Common myeloid progenitor, CD34-positive (primary cell): ENCODE measurements around the gene RPL36.

Source experiments
- CTCF ChIA-PET: fragments of 350-600 bp; sonication (Branson Sonifier 250); formaldehyde crosslinking; loops from one replicate; lab custom pipeline; 2021; ENCODE audit warnings: antibody characterized with exemption; lab: Charles Lee
- POLR2A ChIA-PET: fragments of 350-600 bp; sonication (Branson Sonifier 250); formaldehyde crosslinking; loops from one replicate; lab custom pipeline; 2021; ENCODE audit warnings: antibody characterized with exemption; lab: Charles Lee
- DNase-seq, 3 donors: peaks; one replicate each; pipeline versions ENCODE4 v3.0.0 to v3.0.0-alpha.2; 2013
- H3K27ac ChIP-seq, 2 experiments: 1 replicate in 1 of 2; 2 replicates in 1 of 2; pipeline ENCODE4 v1.7.0; 2013; ENCODE audit warnings: inconsistent platforms in 2 of 2, low read length in 2 of 2, mild to moderate bottlenecking in 2 of 2, low read depth in 1 of 2, moderate library complexity in 1 of 2; ENCODE audit not compliant: severe bottlenecking in 2 of 2, insufficient read depth in 1 of 2, poor library complexity in 1 of 2
- H3K27me3 ChIP-seq, 5 experiments: replicated peaks in 2 of 5; 1 replicate in 3 of 5; 2 replicates in 2 of 5; pipeline versions ENCODE4 v1.6.1 to v1.7.0; 2013; ENCODE audit warnings: low read length in 4 of 5, mild to moderate bottlenecking in 2 of 5, moderate library complexity in 2 of 5, inconsistent platforms in 1 of 5; ENCODE audit not compliant: insufficient read depth in 5 of 5, control insufficient read depth in 4 of 5
- H3K36me3 ChIP-seq, 4 experiments: 1 replicate in 2 of 4; 2 replicates in 2 of 4; pipeline versions ENCODE4 v1.6.1 to v1.7.0; 2013; ENCODE audit warnings: low read length in 3 of 4, control low read depth in 1 of 4, mild to moderate bottlenecking in 1 of 4; ENCODE audit not compliant: control insufficient read depth in 4 of 4, insufficient read depth in 4 of 4
- H3K4me1 ChIP-seq, 4 experiments: 1 replicate in 3 of 4; 2 replicates in 1 of 4; pipeline versions ENCODE4 v1.6.1 to v1.7.1; 2013; ENCODE audit warnings: low read length in 3 of 4, mild to moderate bottlenecking in 3 of 4, control low read depth in 1 of 4, inconsistent platforms in 1 of 4, moderate library complexity in 1 of 4; ENCODE audit not compliant: control insufficient read depth in 4 of 4, insufficient read depth in 4 of 4; ENCODE audit errors: control extremely low read depth in 1 of 4
- H3K4me3 ChIP-seq, 7 experiments: 1 replicate in 4 of 7; 2 replicates in 3 of 7; pipeline versions ENCODE4 v1.5.1 to v1.7.0; 2013; ENCODE audit warnings: mild to moderate bottlenecking in 7 of 7, low read length in 6 of 7, moderate library complexity in 6 of 7, inconsistent platforms in 2 of 7, low read depth in 2 of 7, control low read depth in 1 of 7; ENCODE audit not compliant: insufficient read depth in 4 of 7, control insufficient read depth in 1 of 7; ENCODE audit errors: extremely low read depth in 1 of 7
- H3K9me3 ChIP-seq, 5 experiments: 1 replicate in 4 of 5; 2 replicates in 1 of 5; pipeline versions ENCODE4 v1.6.1 to v1.7.1; 2013; ENCODE audit warnings: low read length in 4 of 5, mild to moderate bottlenecking in 2 of 5, inconsistent platforms in 1 of 5, low read depth in 1 of 5, moderate library complexity in 1 of 5; ENCODE audit not compliant: control insufficient read depth in 4 of 5, insufficient read depth in 2 of 5; ENCODE audit errors: control extremely low read depth in 1 of 5
- WGBS: methylation state at CpG from one replicate; pipeline ENCODE4 v1.1.5; 2013; ENCODE audit not compliant: insufficient coverage; 5-methylcytosine and 5-hydroxymethylcytosine counted together

Gene RPL36

DNA sequence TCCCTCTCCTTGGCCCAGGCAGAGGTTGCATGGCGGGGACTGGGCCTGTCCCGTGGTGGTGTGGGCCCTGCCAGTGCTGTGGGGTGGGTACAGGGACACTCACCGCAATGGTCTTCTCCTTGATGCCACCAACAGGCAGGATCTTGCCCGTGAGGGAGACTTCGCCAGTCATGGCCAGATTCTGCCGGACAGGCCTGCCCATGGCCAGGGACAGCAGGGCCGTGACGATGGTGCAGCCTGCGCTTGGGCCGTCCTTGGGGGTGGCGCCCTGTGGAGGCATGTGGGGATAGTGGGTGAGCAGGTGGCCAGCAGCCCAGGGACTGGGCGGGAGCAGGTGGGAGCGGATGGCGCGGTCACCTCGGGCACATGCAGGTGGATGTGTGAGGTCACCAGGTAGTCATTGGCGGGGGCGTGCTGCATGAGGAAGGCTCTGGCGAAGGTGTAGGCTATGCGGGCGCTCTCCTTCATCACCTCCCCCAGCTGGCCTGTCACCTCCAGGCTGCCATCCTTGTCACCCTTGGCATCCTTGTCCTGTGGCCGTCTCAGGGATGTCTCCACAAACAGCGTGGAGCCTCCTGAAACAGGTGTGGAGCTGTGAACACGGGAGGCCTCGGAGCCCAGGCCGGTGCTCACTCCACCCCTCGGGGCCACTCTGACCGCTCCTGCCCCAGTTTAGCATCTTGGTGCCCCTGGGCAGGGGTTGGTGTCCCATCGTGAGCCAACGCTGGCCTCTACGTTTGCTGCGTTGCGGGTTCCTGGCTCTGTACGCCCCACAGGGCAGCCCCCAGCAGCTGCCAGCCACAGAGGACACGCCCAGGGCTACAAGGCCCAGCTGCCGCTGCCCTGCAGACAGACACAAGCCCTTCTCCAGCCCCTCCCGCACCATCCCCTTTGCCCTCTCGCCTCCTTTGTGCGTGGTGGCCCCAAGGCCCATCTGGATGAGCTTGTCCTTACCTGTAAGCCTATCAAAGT lies 3.4 kb downstream of the RPL36 start:
- ChIA-PET POLR2A (no interaction called here), CTCF (interaction anchor here (0.6 kb wide), 1 partner anchor 1964 kb away, joined by 4 read pairs; no protein-coding TSS in a partner anchor)
- no peak for DNase-seq
- no peaks in the 10 kb centered on the region for H3K27me3 ChIP-seq
- no peak overlapping the region for H3K4me3 ChIP-seq
- WGBS = 94% methylated on average over 37 of the region's 39 CpGs
- no peak overlapping the region for H3K27ac ChIP-seq
- peaks cover 0 to 20% (median 15%) of the 10 kb centered on the region in 4 experiments for H3K4me1 ChIP-seq
- H3K36me3 ChIP-seq = peaks cover 0 to 78% (median 49%) of the 10 kb centered on the region in 4 experiments
- no peaks in the 10 kb centered on the region for H3K9me3 ChIP-seq

DNA sequence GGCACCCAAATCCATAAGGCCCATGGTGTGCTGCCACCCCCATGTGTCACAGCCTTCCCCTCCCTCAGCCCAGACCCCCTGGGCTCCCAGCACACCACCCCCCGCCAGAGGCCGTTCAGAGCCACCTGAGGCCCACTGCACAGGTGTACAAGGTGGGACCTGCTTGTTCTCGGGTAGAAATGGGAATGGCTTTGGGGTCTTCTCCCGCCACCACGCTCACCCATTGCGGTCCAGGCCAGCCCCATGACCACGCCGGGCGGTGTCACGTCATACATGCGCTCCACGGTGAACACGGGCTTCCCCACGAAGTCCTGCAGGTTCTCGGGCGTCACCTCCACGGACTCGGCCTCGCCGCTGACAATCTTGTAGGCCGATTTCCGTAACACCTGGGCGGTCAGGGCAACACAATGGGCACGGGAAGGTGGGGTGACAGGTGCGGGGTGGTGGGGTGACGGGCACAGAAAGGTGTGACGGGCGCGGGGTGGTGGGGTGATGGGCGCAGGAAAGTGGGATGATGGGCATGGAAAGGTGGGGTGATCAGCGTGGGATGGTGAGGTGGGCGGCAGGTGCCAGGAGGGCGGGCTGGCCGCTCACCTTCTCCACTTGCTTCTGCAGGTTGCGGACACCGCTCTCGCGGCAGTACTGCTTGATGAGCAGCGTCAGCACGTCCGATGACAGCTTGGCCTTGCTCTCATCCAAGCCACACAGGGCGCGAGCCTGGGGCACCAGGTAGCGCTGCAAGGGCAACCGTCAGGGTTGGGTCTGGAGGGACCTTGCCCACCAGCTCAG lies 4.3 kb downstream of the RPL36 start:
- 96% methylated on average over 39 of the region's 45 CpGs for WGBS
- H3K27me3 ChIP-seq = no peaks in the 10 kb centered on the region
- POLR2A ChIA-PET = interaction anchor here (0.9 kb wide), 1 partner anchor 8 kb away, joined by 3 read pairs; no protein-coding TSS in a partner anchor
- no peak overlapping the region for H3K4me3 ChIP-seq
- no peak overlapping the region for H3K27ac ChIP-seq
- CTCF ChIA-PET = interaction anchor here (1.0 kb wide), 1 partner anchor 18 kb away, joined by 3 read pairs; no protein-coding TSS in a partner anchor
- H3K36me3 ChIP-seq = peaks cover 0 to 87% (median 56%) of the 10 kb centered on the region in 4 experiments
- H3K4me1 ChIP-seq = peaks cover 0 to 20% (median 15%) of the 10 kb centered on the region in 4 experiments
- DNase-seq = no peak
- H3K9me3 ChIP-seq = no peaks in the 10 kb centered on the region

DNA sequence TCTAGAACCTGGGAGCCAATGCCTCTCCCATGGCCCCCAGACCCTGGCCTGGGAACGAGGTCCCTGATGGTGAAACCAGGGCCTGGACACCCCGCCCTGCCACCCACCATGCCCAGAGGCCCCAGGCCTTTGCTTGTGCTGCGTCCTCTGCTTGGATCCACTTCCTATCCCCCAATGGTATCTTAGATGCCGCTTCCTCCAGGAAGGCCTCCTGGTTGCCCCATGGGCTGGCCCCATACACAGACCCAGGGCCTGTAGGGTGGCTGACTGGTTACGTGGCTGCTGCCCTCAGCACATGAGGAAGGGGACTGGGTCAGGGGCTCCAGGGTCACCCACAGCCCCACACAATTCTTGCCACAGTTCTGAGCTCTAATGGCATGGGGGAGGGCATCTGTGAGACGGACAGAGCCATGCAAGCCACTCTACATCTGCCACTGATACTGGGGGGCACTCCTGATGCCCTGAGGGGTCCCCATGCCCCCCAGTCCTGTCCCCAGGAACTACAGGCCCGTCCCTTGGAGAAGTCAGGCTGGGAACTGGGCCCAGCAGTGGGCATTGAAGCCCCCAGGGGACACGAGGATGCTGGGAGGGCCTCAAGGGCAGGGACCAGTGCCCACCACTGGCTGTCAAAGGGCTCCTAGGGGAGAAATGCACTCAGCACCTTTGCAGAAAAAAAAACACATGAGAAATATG lies 5.0 kb downstream of the RPL36 start:
- H3K4me1 ChIP-seq = peaks cover 0 to 17% (median 15%) of the 10 kb centered on the region in 4 experiments
- H3K36me3 ChIP-seq = peaks cover 0 to 88% (median 59%) of the 10 kb centered on the region in 4 experiments
- DNase-seq = no peak
- H3K9me3 ChIP-seq = no peaks in the 10 kb centered on the region
- H3K4me3 ChIP-seq = no peak overlapping the region
- 93% methylated on average over 8 of the region's 8 CpGs for WGBS
- H3K27ac ChIP-seq = no peak overlapping the region
- no peaks in the 10 kb centered on the region for H3K27me3 ChIP-seq
- ChIA-PET POLR2A (interaction anchor here (0.9 kb wide), 1 partner anchor 8 kb away, joined by 3 read pairs; no protein-coding TSS in a partner anchor), CTCF (interaction anchor here (1.0 kb wide), 1 partner anchor 19 kb away, joined by 3 read pairs; no protein-coding TSS in a partner anchor)

DNA sequence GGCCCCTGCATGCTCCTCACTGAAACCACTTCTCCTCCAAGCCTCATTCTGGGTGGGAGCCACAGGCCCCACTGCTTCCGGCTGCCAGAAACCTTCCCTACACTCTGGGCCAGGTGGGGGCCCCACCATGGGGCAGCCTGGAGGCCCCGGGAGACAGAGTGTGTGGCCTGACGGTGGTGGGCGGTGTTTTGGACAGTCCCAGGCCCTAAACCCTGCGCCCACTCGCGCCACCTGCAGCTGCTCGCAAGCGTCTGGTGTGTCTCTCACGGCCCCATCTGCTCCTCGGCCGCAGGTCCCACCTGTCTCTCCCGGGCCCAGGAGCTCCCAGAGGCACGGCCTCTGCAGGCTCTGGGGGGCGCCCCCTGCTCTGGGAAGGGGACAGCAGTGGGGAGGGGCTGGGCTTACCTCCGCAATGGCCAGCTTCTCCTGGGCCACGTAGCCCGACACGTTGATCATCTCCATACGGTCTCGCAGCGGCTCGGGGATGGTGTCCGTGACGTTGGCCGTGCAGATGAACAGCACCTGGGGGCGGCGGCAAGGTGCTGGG lies 5.6 kb downstream of the RPL36 start:
- Histone ChIP-seq H3K4me1 (peaks cover 0 to 16% (median 14%) of the 10 kb centered on the region in 4 experiments), H3K4me3 (no peak overlapping the region), H3K9me3 (no peaks in the 10 kb centered on the region), H3K27ac (no peak overlapping the region), H3K27me3 (no peaks in the 10 kb centered on the region), H3K36me3 (peaks cover 0 to 92% (median 63%) of the 10 kb centered on the region in 4 experiments)
- WGBS = 96% methylated on average over 26 of the region's 28 CpGs
- DNase-seq = no peak
- ChIA-PET POLR2A (interaction anchor here (1.5 kb wide), 1 partner anchor 16 kb away, joined by 3 read pairs; no protein-coding TSS in a partner anchor), CTCF (no interaction called here)

DNA sequence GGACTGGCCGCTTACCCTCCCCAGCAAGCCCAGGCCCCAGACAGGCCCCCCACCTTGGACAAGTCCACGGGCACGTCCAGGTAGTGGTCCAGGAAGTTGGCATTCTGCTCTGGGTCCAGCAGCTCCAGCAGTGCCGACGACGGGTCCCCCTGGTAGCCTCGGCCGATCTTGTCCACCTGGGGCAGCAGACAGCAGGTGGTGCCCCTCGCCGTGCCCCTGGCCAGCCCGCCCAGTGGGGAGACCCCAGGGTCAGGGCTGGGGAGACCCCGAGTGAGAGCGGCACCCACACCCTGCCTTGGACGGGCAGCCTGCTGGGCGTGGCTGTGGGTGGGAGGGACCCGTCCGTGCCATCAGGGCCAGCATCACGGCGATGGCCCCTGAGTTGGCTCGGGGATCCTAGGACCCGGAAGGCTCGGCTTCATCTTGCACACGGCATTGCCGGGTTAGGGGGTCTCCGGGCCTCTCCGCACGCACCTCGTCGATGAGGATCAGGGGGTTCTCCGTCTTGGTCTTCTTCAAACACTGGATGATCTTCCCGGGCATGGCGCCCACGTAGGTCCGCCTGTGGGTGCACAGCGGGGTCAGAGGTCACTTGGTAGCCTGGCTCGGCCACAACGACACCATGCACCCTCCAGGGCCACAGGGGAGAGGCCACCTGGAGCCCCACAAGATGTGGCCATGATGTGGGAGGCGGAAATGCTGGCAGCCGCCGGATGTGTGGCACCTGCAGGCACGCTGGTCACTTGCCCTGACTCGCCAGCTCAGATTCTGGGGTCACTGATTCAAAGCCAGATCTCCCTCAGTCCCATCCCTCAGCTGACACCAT lies 6.3 kb downstream of the RPL36 start:
- Histone ChIP-seq H3K4me1 (peaks cover 0 to 9% (median 8%) of the 10 kb centered on the region in 4 experiments), H3K9me3 (peaks cover 0 to 3% (median 0%) of the 10 kb centered on the region in 5 experiments), H3K27ac (no peak overlapping the region), H3K27me3 (no peaks in the 10 kb centered on the region), H3K4me3 (no peak overlapping the region), H3K36me3 (peaks cover 0 to 90% (median 67%) of the 10 kb centered on the region in 4 experiments)
- DNase-seq = no peak
- POLR2A ChIA-PET = interaction anchor here (1.5 kb wide), 1 partner anchor 15 kb away, joined by 3 read pairs; no protein-coding TSS in a partner anchor
- 96% methylated on average over 35 of the region's 42 CpGs for WGBS
- CTCF ChIA-PET = no interaction called here
